ENCODE measurements around the gene MXD4.

Gene MXD4

DNA sequence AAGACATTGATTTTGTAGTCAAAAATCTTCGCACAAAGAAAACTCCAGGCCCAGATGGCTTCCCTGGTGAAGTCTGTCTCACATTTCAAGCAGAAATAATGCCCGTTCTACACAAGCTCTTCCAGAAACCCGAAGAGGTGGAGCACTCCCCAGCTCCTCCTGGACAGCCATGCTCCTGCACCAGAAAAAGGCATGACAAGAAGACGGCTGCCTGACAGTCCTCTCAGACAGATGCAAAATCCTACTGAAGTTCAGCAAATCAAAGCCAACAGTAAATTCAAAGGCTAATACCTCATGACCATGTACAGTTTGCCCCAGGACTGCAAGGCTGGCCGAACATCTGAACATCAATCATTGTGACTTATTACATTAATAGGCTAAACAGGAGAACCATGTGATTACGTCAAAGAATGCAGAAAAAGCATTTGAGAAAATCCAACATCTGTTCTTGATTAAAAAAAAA lies 30.8 kb upstream of the MXD4 start:
- DNase-seq, result no peak

DNA sequence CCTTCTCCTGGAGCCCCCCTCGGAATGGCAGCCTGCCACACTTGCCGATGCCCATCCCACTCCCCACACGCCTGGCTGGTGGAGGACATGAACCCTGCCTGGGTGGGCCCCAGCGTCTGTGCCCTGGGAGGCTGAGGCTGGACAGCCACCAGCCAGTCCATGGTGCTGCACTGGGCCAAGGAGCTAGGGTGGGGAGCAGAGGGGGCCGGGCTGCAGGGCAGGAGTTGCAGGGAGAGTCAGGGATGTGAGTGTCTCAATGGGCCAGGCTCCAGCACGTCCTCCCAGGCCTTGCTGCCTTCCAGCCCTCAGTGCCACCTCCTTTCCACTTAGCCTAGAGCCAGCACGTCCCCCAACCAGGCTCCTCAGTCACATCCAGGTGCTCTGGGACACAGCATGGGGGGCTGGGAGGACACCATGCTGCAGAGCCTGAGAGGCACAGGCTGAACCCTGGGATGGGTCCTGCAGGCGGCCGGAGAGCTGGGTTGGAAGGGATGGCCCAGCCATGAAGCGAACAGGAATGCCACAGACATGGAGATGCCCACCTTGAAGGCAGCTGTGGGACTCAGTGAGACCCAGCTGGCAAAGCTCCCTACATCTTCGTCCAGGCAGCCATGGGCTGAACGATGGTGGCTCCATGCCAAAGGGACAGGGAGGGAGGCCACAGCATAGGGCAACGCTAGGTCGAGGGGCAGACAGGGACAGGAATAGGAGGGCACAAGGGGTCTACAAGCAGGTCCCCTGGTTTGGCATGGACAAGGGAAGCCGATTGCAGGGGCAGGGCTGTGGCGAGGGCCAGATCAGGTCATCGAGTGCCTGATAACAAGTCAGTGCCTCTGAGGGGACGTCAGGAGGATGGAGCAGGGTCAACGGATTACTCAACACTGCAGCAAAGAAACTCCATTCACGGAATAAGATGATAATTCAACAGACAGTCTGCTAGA lies 30.1 kb upstream of the MXD4 start:
- DNase-seq, result no peak

DNA sequence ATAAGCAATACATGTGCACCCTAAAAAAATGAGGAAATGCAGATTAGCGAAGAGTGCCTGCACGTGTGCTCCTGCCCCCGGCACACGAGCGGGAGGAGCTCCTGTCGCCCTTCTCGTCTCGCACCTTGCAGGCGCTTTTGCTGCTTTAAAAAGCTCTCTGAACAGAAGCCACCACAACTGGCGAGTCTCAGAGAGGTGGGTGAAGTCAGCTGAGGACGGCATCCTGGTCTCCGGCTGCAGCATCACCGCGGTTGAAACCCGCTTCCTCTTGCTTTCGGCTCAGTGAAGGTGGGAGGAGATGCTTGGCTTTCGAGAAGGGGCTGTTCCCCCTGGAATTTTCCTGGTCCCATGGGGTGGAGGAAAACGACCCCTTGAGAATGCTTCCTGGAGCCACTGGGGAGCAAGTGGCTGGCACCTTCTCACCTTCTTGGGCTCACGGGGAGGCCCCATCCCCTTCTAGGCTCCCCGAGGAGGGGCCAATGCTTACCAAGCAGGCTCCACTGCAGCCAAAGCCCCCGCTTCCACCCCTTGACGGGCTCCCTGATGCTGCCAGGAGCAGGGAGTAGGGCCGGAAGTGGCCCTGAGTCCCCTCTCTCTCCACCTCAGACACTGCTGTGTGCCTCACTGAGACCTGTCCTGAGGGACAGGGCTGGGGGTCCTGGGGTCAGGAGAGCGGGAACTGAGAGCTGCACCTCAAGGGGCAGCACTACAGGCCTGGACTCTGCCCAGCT lies 29.2 kb upstream of the MXD4 start:
- DNase-seq, result peak in 7 of 58 donors; percentile 14 to 55 (median 27)

DNA sequence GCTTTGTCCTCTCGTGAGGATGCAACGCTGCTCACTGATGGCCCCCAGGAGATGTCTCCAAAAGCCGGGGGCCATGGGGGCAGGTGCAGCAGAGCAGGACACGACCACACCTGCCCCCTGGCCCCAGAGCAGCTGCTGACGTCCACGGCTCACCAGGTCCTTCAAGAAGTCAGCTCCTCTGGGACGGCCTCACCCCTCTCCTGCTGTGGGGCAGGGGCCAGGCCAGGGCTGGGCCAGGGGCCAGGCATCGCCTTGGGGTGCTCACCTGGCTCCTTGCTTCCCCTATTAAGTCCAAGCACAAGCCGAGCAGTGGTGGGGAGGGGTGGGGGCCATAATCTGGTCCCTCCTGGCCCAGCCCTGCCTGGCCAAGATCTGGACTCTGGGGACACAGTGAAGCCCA lies 28.6 kb upstream of the MXD4 start:
- DNase-seq, result no peak

DNA sequence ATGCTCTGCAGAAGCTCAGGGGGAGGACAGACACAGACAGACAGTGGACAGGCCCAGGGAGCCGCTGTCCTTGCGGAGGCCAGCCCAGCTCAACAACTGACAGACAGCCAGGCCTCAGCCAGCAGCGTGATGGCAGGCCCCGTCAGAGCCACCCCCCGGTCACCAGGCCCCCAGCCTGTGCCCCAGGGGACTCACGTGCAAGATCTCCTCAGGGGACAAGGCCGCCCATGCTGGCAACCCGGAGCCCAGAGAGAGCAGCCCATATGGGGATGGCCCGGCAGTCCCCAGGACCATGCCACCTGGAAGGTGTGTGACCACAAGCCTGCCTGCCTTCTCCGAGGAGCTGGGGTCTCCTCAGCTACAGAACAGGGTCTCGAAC lies 28.0 kb upstream of the MXD4 start:
- no peak for DNase-seq

DNA sequence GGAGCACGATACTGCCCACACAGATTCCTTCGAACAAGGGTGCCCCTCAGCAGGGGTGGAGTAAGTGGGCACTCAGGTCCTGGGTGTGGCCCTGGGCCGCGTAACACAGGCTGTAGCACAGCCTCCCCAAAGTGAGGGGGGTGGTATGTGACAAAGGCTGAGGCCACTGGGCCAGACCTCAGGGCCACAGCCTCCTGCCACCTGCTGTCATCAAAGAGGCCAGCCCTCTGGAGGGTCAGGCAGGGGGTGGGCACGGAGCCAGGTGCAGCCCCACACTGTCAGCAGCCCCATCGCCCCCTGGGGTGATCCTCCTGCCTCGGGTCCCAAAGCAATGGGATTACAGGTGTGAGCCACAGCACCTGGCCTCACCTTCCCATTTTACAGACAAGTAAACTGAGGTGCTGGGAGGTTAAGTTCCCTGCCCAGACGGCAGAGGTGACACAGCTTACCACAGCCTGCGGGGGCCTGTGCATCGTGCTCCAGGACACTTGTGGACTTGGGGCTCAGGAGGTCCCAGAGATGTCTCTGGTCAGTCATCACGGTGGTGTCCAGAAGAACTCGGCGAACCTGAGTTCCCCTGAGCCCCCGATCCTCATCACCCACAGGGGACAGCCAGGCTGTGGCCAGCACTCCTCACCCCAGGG lies 27.5 kb upstream of the MXD4 start:
- no peak for DNase-seq

DNA sequence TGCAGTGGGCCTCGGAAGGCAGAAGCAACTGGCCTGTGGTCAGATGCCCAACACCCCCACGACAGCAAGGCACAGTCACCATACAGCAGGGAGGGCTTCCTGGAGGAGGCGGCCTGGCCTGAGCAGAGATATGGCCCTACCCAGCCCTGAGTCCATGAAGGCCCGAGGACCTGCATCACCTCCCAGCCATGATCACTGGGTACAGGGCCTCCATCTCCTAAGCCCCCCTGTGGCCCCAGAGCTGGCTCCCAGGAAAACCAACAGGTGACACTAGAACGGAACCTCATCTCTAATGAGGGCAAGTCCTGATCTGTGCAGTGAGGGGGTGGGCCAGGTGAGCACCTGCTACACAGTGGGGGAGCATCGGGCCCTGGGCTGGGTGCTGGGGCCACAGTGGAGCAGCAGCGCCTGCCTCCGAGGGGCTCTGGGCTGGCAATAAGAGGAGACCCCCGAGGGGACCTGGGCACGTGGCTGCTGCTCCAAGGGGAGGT lies 26.2 kb upstream of the MXD4 start:
- no peak for DNase-seq

DNA sequence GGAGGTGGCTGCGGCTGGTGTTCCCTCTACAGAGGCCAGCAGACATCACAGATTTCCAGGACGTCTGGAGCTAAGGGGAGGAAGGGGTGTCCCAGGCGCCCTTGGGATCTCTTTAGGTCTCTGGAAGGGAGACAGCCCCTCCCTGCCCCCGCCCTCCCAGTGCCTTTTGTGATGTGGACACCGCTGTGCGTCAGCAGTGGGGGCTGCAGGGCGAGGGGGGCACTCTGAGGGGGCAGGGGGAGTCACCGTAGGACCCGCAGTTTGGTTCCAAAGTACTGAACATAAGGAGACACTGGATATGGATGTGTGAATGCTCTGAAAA lies 25.6 kb upstream of the MXD4 start:
- no peak for DNase-seq

DNA sequence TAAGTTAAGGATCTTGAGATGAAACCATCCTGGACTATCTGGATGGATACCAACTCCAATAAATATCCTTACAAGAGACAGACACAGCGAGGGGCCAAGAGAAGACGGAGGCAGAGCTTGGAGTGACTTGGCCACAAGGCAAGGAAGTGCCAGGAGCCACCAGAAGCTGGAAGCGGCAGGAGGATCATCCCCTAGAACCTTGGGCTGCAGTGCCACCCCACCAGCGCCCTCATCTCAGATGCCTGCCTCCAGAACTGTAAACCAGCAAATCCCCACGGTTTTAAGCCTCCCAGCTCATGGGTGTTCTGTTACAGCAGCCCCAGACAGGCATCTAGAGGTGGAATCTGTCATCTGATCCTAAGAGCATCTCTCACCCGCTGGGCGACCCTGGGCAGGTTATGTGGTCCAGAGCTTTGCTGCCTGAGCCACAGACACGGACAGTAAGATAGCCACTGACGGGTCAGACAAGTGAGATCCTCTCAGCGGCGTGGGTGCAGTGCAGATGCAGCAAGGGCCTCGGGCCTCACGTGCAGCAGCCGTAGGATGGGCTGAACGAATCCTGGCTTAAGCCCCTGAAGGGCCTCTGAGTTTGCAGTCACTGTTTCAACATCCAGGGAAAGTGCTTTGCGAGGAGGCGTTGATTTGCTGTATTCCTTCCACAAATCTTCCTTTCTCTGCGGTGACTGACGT lies 25.1 kb upstream of the MXD4 start:
- peak in 1 of 58 donors; percentile 22 for DNase-seq

DNA sequence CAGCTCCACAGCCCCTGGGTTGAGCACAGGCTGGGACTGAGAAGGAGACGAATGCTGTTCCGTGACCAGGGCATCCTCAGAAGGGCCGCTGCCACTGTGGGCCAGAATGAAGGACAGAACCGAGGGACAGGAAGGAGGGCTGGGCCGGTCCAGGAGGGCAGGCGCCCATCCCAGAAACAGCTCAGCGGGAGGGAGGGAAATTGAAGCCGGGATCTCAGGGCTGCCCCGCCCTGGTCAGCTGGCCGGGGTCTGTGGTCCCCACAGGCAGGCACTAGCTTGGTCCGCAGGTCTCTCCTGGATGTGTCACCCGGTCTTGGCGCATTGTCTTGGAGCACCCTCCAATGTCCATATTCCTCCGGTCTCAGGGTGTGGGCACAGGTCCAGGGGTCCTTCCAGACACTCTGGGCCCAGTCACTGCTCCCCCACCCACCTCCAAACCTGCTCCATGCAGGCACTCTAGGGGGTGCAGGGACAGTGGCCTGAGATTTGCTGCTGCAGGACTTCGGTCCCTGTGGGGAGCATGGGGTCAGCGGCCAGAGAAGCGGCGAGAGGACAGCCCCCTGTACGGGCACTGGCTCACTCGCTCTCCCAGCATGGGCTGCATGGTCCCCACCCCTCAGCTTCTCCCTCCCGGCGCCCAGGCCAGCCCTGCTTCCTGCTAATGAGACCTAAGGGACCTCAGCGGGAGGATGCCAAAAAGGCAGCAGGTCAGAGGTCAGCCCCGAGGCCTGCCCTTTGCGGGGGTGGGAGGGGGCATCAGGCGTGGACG lies 23.9 kb upstream of the MXD4 start:
- DNase-seq, result no peak

DNA sequence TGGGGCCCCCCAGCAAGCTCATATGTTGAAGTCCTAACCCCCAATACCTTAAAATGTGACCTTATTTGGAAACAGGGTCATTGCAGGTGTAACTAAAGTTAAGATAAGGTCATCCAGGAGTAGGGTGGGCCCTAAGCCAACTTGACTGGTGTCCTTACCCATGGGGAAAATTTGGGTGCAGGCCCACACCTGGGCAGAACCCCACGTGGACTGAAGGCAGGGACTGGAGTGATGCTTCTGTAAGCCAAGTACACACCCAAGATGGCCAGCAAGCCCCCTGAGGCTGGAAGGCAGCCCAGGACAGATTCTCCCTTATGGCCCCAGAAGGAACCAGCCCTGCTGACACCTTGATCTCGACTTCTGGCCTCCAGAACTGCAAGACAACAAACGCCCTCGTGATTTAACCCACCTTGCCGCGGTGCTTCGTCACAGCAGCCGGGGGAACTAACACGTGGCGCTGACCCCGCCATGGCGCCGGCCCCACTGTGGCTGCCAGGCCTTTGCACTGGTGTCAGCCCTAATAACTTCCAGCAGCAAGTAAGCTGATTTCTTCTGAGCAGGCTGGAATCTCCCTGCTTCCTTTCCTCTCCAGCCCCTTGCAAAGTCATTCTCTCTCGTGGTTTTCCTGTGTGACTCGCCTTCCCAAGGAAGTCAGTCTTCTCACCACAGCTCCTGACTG lies 23.2 kb upstream of the MXD4 start:
- no peak for DNase-seq

DNA sequence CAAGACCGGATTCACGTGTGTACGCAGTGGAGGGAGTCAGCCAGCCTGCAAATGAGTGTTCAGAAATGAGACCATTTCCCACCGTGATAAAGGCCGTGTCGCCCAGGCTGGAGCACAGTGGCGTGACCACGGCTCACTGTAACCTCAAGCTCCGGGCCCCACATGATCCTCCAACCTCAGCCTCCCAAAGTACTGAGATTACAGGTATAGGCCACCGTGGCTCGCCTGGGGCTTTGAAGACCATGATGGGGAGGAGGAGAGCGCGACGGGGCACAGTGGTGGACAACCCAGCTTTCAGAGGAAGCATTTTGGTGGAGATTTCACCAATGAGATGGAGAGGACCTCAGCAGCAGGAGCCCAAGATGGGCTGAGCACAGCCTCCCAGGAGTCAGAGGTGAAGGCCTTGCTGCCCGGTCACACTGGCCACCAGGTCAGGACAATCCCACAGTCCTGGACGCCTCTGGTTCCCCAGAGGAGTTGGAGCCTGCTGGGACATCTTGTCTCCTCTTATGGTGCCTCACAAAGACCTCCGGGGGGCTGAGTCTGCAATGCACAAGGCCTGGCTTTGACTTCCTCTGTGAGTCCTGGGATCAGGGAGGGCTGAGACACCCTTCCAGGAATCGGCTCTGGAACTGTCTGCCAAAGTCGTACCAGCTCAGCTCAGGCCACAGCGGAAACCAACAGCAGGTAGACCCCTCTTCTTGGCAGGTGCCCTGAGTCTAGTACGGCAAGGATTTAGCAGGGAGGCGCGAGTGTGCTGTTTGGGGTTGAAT lies 22.4 kb upstream of the MXD4 start:
- no peak for DNase-seq

DNA sequence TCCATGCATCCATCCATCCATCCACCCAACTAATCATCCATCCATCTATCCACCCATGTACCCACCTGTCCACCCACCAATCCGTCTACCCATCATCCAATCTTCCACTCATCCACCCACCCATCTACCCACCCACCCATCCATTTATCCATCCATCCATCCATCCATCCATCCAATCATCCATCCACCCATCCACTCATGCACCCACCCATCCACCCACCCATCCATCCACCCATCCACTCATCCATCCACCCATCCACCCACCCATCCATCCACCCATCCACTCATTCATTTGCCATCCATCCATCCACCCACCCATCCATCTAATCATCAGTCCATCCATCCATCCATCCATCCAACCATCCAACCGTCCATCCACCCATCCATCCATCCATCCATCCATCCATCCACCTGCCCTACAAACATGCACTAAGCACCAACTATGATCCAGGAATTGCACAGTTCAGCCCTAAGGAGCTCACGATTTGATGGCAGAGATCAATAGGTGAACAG lies 21.3 kb upstream of the MXD4 start:
- DNase-seq, result no peak

DNA sequence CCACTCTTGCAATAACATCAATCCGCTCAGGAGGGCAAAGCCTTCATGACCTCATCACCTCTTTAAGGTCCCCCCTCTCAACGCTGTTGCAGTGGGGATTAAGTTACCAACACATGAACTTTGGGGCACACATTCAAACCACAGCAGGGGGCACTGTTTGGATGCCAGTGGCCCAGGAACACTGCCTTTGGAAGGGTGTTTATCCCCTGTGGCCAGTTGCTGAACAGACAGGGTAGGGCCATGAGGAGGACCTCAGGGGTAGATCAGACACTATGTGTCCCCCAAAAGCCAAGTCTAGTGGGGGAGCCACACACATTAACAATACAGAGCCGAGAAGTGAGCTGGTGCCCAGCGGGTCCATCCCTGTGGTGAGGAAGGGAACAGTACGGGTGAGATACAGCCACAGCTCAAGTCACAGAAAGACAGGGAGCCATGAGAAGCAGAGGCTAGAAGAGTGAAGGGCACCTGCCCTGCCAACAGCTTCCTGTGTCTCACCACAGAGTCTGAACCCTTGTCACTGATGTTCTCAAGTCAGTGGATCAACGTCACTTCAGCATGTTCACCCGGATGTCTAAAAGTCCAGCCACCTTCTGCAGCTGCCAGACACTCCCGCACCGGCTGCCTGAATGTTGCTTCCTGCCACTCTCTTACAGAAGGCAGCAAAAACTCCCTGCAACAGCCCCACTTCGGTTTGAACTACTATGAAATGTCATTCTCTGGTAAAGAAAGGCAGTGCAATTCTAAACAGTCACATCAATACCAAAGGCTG lies 19.9 kb upstream of the MXD4 start:
- DNase-seq, result no peak

DNA sequence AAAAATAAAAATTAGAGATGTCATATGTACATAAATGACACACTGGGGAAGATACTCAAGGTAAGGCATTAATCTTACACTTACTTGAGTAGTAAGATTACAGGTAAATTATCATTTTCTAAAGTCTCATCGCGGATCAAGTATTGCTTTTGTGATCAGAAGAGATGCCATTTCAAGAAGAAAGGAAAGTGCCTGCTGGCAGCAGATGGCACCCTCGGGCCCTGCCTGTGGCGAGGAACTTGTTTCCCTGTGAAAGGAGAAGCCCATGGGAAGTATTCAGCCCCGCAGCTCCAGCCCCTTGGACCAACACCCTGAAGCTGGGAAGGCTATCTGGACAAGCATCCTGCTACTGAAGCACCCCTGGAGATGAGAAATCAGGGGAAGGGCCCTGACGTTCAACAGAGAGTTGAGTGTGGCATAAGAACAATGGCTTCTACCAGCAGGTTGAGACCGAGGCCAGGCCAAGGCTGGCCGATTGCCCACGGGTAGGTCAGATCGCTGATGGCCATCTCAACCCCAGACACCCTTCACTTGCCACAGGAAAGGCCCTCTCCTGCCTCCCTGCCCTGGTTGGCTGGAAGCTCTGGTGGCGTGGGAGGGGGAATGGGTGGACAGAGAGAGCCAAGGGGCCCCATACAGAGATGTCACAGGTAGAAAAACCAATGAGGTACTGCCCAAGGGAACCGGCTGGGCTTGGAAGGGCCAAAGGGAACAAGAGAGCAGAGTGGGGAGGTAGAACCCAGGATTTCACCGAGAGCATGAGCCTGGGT lies 18.8 kb upstream of the MXD4 start:
- peak in 17 of 58 donors; percentile 13 to 62 (median 33) for DNase-seq

DNA sequence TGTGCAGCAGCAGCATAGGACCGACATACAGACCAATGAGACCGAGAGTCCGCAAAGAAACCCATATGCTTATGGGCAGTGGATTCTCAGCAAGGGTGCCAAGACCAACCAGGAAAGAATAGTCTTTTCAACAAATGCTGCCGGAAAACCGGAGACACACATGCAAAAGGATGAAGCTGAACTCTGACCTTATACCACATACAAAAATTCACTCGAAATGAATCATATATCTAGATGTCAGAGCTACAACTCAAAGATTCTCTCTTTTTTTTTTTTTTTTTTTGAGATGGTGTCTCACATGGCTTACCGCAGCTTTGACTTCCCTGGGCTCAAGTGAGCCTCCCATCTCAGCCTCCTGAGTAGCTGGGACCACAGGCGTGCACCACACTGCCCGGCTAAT lies 16.0 kb upstream of the MXD4 start:
- no peak for DNase-seq

DNA sequence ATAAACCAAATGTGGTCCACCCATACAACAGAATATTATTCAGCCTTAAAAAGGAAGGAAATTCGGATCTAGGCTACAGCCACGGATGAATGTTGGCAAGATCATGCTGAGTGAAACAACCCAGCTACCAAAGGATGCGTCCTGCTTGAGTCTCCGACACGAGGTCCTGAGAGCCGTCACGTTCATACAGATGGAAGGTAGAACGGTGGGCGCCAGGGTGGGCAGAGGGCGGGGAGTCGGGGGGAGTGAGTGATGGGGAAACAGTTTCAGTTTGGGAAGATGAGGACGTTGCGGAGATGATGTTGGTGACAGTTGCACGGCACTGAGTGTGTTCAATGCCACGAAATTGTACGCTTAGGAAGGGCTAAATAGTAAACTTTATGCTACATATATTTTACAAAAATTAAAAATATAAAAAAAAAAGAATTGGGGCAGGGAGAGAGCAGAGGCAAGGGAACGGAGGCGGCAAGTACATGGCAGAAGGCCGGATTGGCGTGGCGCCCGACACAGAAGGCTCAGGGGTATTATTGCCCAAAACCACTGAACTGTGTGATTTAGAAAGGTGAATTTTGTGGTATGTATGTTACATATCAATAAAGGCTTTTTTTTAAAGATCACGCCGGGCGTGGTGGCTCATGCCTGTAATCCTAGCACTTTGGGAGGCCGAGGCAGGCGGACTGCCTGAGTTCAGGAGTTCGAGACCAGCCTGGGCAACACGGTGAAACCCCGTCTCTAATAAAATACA lies 14.8 kb upstream of the MXD4 start:
- no peak for DNase-seq
